A549 (cell line): ENCODE data around the gene ARHGEF19.

ENCODE experiments used
- BCL3 ChIP-seq: fragments of >200 bp; sonication (Bioruptor Twin); formaldehyde crosslinking; IDR thresholded peaks from 3 replicates; pipeline ENCODE4 v1.6.1; 2016
- CHD2 ChIP-seq: fragments of 150-350 bp; IDR thresholded peaks from 2 replicates; pipeline ENCODE4 v1.6.1; 2014; ENCODE audit warnings: low read length; ENCODE audit not compliant: partially characterized antibody
- CTCF ChIP-seq: fragments of >200 bp; sonication (Bioruptor Twin); formaldehyde crosslinking; IDR thresholded peaks from 3 replicates; pipeline ENCODE4 v1.5.1; 2016
- HOXB5 ChIP-seq: fragments of 250-450 bp; sonication (Bioruptor Pico); IDR thresholded peaks from 2 replicates; pipeline ENCODE4 v1.5.0; 2020; ENCODE audit warnings: mild to moderate bottlenecking, moderate library complexity
- KDM1A ChIP-seq: fragments of 200-600 bp; sonication (generic); IDR thresholded peaks from 2 replicates; pipeline ENCODE4 v1.6.1; 2016; ENCODE audit warnings: low read depth, mild to moderate bottlenecking
- MAZ ChIP-seq: fragments of 150-350 bp; IDR thresholded peaks from 2 replicates; pipeline ENCODE4 v1.6.1; 2014; ENCODE audit warnings: antibody characterized with exemption, low read depth, low read length, borderline replicate concordance
- PBX3 ChIP-seq: IDR thresholded peaks from 2 replicates; pipeline ENCODE4 v1.6.1; 2012
- POLR2A ChIP-seq: IDR thresholded peaks from 2 replicates; pipeline ENCODE4 v1.6.1; 2012; ENCODE audit warnings: mild to moderate bottlenecking, low read length
- RAD21 ChIP-seq, 2 experiments: fragments of >200 bp in 1 of 2; sonication (Bioruptor Twin) in 1 of 2; formaldehyde crosslinking in 1 of 2; IDR thresholded peaks in 1 of 2; conservative IDR thresholded peaks in 1 of 2; 2 replicates in 1 of 2; 3 replicates in 1 of 2; pipeline ENCODE4 v1.6.1; 2012 to 2018; ENCODE audit warnings: inconsistent platforms in 1 of 2
- REST ChIP-seq: fragments of 200-600 bp; sonication (generic); IDR thresholded peaks from 2 replicates; pipeline ENCODE4 v1.6.1; 2016; ENCODE audit warnings: antibody characterized with exemption, mild to moderate bottlenecking, moderate library complexity
- RNF2 ChIP-seq: fragments of 200-600 bp; sonication (generic); IDR thresholded peaks from 2 replicates; pipeline ENCODE4 v1.6.1; 2016; ENCODE audit warnings: low read depth, mild to moderate bottlenecking, antibody characterized with exemption, moderate library complexity, borderline replicate concordance
- TF ChIP-seq, protein P1 (sequence below): fragments of 450-650 bp; IDR thresholded peaks from 2 replicates; pipeline ENCODE4 v1.6.1; 2014; ENCODE audit warnings: antibody characterized with exemption
- TF ChIP-seq, protein P2 (sequence below): IDR thresholded peaks from 2 replicates; pipeline ENCODE4 v1.6.1; 2012
- TF ChIP-seq, protein P3 (sequence below): fragments of 150-350 bp; IDR thresholded peaks from 2 replicates; pipeline ENCODE4 v1.6.1; 2014; ENCODE audit warnings: low read depth, mild to moderate bottlenecking, low read length

DNA sequence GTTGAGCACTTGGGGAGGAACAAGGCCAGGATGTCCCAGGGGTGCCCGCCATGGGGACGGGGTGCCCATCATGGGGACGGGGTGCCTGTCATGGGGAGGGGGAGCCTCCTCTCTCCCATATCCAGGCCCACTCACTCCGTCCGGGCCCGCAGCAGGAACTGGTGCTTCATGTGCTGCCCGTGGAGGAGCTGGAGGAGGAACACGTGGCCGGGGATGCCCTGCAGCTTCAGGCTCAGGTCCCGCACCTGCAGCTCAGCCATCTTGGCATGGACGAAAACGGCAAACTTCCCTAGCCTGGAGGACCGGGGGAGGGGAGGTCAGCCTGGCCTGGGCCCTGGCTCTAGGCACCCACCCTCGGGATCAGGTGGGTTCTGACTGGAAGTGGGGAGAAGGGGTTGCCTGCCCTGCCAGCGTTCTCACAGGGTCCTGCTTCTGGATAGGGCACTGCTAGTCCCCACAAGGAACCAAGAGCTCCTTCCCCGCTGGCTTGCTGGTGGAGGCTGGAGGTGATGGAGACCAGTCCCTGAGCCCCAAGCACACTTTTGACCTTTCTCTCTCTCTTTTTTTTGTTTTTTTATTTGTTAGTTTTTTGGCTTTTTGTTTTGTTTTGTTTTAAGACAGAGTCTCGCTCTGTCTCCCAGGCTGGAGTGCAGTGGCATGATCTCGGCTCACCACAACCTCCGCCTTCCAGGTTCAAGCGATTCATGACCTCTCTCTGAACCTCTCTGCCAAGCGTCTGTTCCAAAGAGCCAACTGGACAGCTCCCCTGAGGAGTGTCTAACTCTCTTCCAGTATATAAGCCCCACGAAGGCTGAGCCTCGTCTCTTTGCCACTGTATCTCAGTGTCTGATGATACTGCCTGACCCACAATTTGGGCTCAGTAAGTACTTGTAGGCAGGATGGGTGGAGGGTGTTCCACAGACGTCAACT lies 9.9 kb downstream of the ARHGEF19 start:
- TF ChIP-seq CTCF (no peak), PBX3 (no peak), REST (no peak), RAD21 (conservative IDR thresholded peaks at IDR 0.05 in 1 of 2, IDR thresholded peaks at IDR 0.05 in 1 of 2) (no peak), POLR2A (no peak), BCL3 (no peak), CHD2 (no peak), MAZ (no peak), RNF2 (no peak), HOXB5 (no peak), KDM1A (no peak)
- TF ChIP-seq, protein P1, sequence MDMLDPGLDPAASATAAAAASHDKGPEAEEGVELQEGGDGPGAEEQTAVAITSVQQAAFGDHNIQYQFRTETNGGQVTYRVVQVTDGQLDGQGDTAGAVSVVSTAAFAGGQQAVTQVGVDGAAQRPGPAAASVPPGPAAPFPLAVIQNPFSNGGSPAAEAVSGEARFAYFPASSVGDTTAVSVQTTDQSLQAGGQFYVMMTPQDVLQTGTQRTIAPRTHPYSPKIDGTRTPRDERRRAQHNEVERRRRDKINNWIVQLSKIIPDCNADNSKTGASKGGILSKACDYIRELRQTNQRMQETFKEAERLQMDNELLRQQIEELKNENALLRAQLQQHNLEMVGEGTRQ, result no peak
- TF ChIP-seq, protein P2, sequence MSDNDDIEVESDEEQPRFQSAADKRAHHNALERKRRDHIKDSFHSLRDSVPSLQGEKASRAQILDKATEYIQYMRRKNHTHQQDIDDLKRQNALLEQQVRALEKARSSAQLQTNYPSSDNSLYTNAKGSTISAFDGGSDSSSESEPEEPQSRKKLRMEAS, result no peak
- TF ChIP-seq, protein P3, sequence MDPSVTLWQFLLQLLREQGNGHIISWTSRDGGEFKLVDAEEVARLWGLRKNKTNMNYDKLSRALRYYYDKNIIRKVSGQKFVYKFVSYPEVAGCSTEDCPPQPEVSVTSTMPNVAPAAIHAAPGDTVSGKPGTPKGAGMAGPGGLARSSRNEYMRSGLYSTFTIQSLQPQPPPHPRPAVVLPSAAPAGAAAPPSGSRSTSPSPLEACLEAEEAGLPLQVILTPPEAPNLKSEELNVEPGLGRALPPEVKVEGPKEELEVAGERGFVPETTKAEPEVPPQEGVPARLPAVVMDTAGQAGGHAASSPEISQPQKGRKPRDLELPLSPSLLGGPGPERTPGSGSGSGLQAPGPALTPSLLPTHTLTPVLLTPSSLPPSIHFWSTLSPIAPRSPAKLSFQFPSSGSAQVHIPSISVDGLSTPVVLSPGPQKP, result no peak
